GM19468 (cell line): Measurements from ENCODE around the gene CENPB.

Experiments used
- ATAC-seq: cut with Tn5 transposase; IDR thresholded peaks from one replicate; pipeline ENCODE4 v1.9.1; 2021; ENCODE audit warnings: mild to moderate bottlenecking, moderate library complexity, moderate number of reproducible peaks; ENCODE audit not compliant: unreplicated experiment; ENCODE audit errors: extremely low read depth

The CENPB gene

DNA sequence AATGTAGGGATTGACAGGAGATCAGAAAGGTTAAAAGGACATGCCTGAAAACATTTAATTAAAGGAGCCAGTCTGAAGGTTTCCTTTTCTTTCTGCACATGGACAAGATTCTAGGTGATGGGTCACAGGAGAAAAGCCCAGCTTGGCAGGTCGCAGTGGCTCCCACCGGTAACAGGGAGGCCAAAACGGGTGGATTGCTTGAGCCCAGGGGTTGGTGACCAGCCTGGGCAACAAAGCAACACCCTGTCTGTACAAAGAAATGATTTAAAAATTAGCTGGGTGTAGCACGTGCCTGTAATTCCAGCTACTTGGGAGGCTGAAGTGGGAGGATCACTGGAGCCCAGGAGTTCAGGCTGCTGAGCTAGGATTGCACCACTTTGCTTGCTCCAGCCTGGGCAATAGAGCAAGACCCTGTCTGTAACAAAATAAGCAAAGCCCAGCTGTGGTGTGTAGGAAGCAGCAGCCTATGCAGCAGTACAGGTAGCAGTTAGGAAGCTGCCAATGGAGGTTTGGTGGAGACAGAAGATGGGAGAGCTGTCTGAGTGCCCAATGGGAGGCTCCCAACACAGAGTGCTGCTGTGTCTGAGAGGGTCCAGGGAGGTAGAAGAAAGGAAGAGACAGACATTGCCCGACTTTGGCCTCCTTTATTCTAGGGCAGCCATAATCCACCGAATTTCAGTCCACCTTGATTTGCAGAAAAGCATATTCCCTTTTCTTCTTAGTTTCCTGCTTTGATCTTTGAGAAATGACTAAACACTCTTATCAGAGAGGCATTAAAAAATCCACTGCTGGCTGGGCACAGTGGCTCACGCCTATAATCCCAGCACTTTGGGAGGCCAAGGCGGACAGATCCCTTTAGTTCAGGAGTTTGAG is 26.7 kb upstream of the CENPB start:
- ATAC-seq, result no peak

- ATAC-seq, result no peak
These were observed 25.7 kb upstream of the CENPB start for GRCh38 chr20:3812259-3812681.

DNA sequence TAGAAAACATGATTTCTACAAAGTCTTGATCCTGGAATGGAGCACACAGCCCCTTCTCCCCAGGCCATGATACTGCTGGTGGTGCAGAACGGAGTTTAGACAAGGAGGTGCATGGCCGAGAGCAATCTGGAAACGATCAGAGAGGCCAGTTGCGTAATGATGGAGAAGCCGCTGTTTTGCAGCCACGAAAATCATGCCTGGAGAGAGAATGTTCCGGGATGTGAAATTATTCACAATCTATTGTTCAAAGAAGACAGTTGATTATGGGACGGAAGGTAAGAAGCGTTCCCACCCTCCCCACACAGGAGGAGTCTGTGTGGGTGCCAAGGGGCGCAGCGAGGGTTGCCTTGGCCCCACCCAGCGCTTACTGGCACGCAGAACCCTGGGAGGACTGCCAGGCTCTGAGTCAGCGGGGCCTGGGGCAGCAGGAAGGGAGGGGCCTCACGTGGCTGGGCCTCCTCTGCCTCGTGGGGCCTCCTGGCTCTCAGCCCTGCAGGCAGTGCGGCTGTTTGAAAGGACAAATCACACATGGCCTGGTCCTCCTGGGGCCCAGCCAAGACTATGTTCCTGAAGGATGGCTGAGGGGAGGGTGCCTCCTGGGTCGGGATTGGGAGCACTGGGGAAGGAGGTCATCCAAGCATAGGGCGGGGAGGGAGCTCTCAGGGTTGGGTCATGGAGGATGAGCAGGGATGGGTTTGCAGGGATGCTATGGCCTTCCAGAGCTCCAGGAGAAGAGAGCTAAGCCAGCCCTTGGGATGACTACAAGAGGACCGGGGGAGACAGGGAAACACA is 25.1 kb upstream of the CENPB start:
- ATAC-seq, result no peak

- ATAC-seq, result no peak
These were observed 22.0 kb upstream of the CENPB start for GRCh38 chr20:3808544-3808943.

- no peak for ATAC-seq
These were observed 18.2 kb upstream of the CENPB start for GRCh38 chr20:3804781-3805180.

- ATAC-seq, result no peak
These were observed 17.8 kb upstream of the CENPB start for GRCh38 chr20:3804254-3804751.

DNA sequence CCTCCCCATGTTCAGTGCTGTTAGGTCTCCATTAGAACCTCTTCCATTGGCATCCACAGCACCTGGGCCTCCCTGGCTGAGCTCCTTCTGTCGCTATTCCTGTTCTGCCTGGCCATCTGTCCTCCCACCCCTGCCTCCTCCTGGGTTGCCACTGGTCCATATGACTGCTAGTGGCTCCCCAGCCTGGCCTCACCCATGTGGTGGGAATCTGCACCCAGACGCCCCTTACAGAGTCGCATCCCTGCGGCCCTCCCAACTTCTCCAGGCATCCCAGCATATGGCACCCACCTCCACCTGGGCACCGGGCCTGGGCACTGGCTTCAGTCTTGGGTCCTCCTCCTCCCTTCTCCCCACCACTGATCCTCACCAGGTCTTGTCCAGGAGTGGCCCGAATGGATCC is 17.3 kb upstream of the CENPB start:
- no peak for ATAC-seq

DNA sequence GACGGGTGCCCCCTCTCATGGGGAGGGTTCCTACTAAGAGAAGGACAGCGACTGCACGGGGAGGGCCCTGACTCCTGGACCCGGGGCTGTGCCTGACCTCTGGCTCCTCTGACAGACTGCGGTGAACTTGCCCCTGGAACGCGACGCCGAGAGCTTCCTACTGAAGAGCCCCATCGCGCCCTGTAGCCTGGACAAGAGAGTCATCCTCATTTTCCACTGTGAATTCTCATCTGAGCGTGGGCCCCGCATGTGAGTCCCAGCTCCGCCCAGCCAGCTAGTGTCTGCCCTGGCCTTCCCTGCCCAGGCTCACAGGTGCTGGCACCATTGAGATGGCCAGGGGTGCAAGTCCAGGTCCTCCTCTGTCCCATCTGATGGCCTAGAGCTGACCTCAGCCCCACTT is 16.7 kb upstream of the CENPB start:
- ATAC-seq, result no peak

- no peak for ATAC-seq
These were observed 16.1 kb upstream of the CENPB start for GRCh38 chr20:3802524-3803239.

DNA sequence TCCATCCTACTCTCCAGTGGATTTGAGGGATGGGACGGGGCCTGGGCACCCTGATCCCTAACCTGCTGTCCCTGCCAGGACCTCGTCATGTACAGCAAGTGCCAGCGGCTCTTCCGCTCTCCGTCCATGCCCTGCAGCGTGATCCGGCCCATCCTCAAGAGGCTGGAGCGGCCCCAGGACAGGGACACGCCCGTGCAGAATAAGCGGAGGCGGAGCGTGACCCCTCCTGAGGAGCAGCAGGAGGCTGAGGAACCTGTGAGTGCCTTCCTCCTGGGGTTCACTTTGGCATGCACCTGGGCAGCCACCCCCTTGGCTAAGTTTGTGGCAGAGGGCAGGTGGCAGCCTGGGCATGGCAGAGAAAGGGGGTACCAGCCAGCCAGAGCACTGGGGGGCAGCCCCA is 15.3 kb upstream of the CENPB start:
- ATAC-seq, result no peak

GRCh38 chr20:3801299-3801698 is 14.8 kb upstream of the CENPB start:
- no peak for ATAC-seq

DNA sequence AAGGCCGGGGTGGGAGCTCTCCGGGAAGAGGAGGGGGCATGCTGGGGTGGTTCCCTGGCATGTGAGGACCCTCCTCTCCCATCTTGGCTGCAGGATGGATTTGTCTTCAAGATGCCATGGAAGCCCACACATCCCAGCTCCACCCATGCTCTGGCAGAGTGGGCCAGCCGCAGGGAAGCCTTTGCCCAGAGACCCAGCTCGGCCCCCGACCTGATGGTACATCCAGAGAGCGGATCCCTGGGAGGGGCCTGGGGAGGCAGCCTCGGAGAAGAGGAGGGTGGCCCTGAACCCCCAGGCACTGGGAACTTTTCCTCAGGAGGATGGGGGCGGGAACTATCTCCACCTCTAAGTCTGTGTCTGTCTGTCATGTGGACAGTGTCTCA is 14.3 kb upstream of the CENPB start:
- ATAC-seq, result no peak

DNA sequence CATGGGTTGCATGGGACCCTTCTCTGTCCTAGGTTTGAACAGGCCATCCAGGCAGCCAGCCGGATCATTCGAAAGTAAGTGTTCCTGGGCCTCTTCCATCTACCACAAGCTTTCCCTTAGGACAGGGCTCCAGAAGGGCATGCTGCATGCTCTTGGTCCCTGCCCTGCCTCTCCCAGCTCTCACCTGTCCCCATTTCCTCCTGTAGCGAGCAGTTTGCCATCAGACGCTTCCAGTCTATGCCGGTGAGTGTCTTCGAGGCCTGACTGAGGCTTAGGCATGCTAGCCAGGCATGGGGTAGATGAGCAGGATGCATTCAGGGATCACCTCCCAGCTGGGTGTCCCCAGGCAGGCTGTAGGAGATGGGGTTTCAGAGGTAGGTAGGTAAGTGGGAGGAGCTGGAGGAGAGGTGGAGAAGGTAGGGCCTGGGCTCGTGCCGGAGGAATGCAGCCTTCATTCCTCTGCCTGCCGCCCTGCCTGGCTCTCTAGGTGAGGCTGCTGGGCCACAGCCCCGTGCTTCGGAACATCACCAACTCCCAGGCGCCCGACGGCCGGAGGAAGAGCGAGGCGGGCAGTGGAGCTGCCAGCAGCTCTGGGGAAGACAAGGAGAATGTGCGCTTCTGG is 13.8 kb upstream of the CENPB start:
- ATAC-seq, result no peak

DNA sequence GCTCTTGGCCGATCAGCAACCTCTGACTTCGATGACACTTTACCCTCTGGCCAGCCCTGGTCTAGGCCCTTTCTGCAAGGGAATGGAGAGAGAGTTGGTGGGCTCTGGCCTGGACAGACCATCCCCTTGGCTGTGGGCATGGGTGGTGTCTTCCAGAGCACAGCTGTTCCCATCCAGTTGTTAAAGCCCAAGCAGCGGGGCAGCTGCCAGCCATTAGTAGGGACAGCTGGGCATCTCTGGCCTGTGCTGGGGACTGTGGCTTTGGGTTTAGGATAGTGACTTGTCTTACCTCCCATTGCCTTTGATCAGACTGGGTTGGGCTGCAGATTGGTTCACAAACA is 12.3 kb upstream of the CENPB start:
- no peak for ATAC-seq

- ATAC-seq, result no peak
These were observed 11.8 kb upstream of the CENPB start for GRCh38 chr20:3798373-3798768.

- ATAC-seq, result no peak
These were observed 11.2 kb upstream of the CENPB start for GRCh38 chr20:3797592-3798372.

DNA sequence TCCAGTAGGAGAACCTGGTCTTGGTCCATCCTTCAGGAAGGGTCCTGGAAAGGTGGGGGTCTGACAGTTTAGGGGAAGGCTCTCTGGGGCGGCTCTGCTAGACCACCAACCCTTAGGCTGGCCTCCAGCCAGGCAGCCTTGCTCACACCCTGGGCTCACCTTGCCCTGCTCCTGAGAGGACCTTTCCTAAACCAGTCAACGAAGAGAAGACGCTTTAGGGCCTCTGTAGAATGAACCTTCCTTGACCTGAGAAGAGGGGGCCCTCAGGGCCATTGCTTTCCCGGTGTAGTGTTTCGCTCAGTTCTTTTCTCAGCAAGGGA is 10.6 kb upstream of the CENPB start:
- ATAC-seq, result no peak

DNA sequence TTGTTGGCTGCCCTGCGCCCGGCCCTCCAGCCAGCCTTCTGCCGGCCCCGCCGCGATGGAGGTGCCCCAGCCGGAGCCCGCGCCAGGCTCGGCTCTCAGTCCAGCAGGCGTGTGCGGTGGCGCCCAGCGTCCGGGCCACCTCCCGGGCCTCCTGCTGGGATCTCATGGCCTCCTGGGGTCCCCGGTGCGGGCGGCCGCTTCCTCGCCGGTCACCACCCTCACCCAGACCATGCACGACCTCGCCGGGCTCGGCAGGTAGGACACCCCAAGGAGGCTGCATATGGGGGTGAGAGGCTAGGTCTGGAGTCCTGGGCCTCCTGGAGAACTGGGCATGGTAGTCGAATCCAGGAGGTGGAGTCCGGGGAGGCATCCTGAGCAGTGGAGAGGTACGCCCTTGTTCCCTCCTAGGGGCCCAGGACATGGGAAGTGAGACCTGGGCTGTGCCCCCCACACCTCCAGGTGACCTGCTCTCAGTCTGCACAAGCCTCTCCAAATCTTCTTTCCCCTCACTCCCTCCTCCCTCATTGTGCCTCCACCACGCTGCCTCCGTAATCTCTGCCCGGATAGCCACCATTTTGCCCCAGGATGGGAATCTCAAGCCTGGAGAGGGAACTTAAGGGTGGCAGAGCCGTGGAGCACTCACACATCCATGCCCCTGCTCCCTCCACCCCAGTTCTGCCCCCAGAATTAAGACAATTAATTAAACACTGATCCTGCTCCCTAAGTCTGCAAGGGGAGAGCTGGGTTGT is 10.1 kb upstream of the CENPB start:
- ATAC-seq, result no peak
